Measurements from ENCODE around the gene C10orf95. TPM values are rescaled to one million over a fixed set of nuclear protein-coding genes. Genes with fewer than 3 reads are reported as not detected.

C10orf95 gene
- total RNA-seq, 1 donor from 2014 or later, result not detected

DNA sequence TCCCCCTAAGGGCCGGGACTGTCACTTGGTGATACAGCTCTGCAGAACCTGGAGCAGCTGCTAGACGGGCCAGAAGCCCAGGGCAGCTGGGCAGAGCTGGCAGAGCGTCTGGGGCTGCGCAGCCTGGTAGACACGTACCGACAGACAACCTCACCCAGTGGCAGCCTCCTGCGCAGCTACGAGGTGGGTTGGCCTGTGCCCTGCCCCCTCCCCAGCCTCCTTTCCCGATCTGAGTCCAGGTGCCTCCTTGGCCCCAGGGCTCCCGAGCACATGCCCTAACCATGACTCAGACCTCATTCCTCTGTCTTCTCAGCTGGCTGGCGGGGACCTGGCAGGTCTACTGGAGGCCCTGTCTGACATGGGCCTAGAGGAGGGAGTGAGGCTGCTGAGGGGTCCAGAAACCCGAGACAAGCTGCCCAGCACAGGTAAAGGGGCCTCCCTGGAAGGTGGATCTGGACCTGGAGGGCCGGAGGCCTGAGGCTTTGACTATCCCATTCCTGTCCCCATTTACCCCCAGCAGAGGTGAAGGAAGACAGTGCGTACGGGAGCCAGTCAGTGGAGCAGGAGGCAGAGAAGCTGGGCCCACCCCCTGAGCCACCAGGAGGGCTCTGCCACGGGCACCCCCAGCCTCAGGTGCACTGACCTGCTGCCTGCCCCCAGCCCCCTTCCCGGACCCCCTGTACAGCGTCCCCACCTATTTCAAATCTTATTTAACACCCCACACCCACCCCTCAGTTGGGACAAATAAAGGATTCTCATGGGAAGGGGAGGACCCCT lies 49.4 kb downstream of the C10orf95 start:
- DNase-seq (ENCODE audit: low spot score), result peak; percentile 61

DNA sequence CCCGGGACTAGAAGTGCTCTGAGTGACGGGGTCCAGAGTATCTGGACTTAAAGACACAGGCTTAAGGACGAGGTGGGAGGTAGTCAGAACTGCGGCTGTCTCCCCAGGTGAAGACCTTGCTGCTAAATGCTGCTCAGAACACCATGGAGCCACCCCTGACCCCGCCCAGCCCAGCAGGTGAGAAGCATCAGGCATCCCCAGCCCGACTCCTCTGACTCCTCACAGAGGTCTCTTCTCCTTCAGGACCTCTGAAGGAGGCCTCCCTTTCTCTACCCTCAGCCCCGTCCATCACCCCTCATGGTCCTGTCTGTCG lies 50.0 kb downstream of the C10orf95 start:
- DNase-seq (ENCODE audit: low spot score), result no peak

DNA sequence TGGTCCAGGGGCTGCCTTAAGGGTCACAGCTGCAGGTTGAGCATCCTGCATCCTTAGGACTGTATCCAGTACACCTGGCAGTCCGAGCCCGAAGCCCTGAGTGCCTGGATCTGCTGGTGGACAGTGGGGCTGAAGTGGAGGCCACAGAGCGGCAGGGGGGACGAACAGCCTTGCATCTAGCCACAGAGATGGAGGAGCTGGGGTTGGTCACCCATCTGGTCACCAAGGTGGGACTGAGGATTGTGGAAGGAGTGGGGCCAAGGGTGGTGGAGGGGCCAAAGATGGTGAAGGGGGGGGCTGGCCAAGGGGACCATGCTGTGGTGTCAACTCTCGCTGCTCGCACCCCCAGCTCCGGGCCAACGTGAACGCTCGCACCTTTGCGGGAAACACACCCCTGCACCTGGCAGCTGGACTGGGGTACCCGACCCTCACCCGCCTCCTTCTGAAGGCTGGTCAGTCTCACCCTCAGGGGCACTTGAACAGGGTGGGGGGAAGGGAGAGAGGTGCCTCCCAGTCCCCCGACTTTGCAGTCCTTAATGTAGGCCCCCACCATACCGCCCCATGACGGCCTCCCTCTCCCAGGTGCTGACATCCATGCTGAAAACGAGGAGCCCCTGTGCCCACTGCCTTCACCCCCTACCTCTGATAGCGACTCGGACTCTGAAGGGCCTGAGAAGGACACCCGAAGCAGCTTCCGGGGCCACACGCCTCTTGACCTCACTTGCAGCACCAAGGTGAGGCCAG lies 50.6 kb downstream of the C10orf95 start:
- DNase-seq (ENCODE audit: low spot score), result no peak

DNA sequence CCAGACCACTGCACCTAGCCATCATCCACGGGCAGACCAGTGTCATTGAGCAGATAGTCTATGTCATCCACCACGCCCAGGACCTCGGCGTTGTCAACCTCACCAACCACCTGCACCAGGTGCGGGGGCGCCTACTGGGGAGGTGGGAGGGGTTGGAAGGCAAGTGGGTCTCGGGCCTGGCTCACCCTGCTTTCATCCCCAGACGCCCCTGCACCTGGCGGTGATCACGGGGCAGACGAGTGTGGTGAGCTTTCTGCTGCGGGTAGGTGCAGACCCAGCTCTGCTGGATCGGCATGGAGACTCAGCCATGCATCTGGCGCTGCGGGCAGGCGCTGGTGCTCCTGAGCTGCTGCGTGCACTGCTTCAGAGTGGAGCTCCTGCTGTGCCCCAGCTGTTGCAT lies 51.3 kb downstream of the C10orf95 start:
- no peak for DNase-seq (ENCODE audit: low spot score)

Other genes starting within 250 kb of the C10orf95 start
- not detected for gene ELOVL3, start 225.2 kb downstream of the C10orf95 start, total RNA-seq (ENCODE audit: insufficient read depth, low replicate concordance)
- gene PITX3, start 210.0 kb downstream of the C10orf95 start, total RNA-seq (ENCODE audit: insufficient read depth, low replicate concordance), result not detected
- 17.1 TPM for gene GBF1, start 206.0 kb downstream of the C10orf95 start, total RNA-seq (ENCODE audit: insufficient read depth, low replicate concordance)
- 13.5 TPM for gene NFKB2, start 55.8 kb downstream of the C10orf95 start, total RNA-seq (ENCODE audit: insufficient read depth, low replicate concordance)
- 11.6 TPM for gene PSD, start 32.8 kb downstream of the C10orf95 start, total RNA-seq (ENCODE audit: insufficient read depth, low replicate concordance)
- gene FBXL15, start 30.7 kb downstream of the C10orf95 start, total RNA-seq (ENCODE audit: insufficient read depth, low replicate concordance), result 20.2 TPM
- gene CUEDC2, start 19.0 kb downstream of the C10orf95 start, total RNA-seq (ENCODE audit: insufficient read depth, low replicate concordance), result 22.9 TPM
- gene ACTR1A, start 51.2 kb upstream of the C10orf95 start, total RNA-seq (ENCODE audit: insufficient read depth, low replicate concordance), result 42.1 TPM
- 5.5 TPM for gene SUFU, start 52.4 kb upstream of the C10orf95 start, total RNA-seq (ENCODE audit: insufficient read depth, low replicate concordance)
- 31.3 TPM for gene TRIM8, start 192.9 kb upstream of the C10orf95 start, total RNA-seq (ENCODE audit: insufficient read depth, low replicate concordance)

Data from umbilical cord (tissue), 2 donors.